Esophagus muscularis mucosa (tissue), 4 donors: ENCODE measurements around the gene FBXO2.

ENCODE experiments used
- EP300 ChIP-seq: sonication (generic); formaldehyde crosslinking; IDR thresholded peaks from one replicate; pipeline ENCODE4 v1.6.1; 2017; ENCODE audit warnings: antibody characterized with exemption
- POLR2A ChIP-seq: fragments of 450-650 bp; IDR thresholded peaks from one replicate; pipeline ENCODE4 v1.6.1; 2017; ENCODE audit warnings: antibody characterized with exemption, moderate library complexity, mild to moderate bottlenecking, low read depth
- POLR2AphosphoS5 ChIP-seq, 2 donors: sonication (generic); formaldehyde crosslinking; IDR thresholded peaks; one replicate each; pipeline ENCODE4 v1.6.1; 2017; ENCODE audit warnings: antibody characterized with exemption in 2 of 2
- TF ChIP-seq, protein P1 (sequence below), 3 experiments: fragments of 200-600 bp in 2 of 3; fragments of 450-650 bp in 1 of 3; sonication (generic) in 2 of 3; IDR thresholded peaks; one replicate each; pipeline ENCODE4 v1.5.1; 2017 to 2019; ENCODE audit warnings: antibody characterized with exemption in 3 of 3, mild to moderate bottlenecking in 2 of 3, moderate library complexity in 1 of 3

- no peak for TF ChIP-seq POLR2AphosphoS5 (IDR thresholded peaks at IDR 0.05)
- TF ChIP-seq POLR2A, result no peak
- TF ChIP-seq, protein P1, sequence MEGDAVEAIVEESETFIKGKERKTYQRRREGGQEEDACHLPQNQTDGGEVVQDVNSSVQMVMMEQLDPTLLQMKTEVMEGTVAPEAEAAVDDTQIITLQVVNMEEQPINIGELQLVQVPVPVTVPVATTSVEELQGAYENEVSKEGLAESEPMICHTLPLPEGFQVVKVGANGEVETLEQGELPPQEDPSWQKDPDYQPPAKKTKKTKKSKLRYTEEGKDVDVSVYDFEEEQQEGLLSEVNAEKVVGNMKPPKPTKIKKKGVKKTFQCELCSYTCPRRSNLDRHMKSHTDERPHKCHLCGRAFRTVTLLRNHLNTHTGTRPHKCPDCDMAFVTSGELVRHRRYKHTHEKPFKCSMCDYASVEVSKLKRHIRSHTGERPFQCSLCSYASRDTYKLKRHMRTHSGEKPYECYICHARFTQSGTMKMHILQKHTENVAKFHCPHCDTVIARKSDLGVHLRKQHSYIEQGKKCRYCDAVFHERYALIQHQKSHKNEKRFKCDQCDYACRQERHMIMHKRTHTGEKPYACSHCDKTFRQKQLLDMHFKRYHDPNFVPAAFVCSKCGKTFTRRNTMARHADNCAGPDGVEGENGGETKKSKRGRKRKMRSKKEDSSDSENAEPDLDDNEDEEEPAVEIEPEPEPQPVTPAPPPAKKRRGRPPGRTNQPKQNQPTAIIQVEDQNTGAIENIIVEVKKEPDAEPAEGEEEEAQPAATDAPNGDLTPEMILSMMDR (IDR thresholded peaks at IDR 0.05), result no peak
- TF ChIP-seq EP300, result no peak
These were observed 40.9 kb downstream of the FBXO2 start for GRCh38 chr1:11613347-11613746.
